SK-N-SH (cell line): Measurements from ENCODE around the gene CTSH. TPM values are rescaled to one million over a fixed set of nuclear protein-coding genes. Genes with fewer than 3 reads are reported as not detected.

Experiments
- CTCF ChIA-PET: fragments of 300-600, 350-600 bp; formaldehyde crosslinking; extraction: SDS; loops from one replicate; lab custom pipeline; 2021; lab: Yijun Ruan, JAX
- POLR2A ChIA-PET: fragments of 350-600 bp; sonication (Branson Sonifier 250); formaldehyde crosslinking; extraction: SDS; loops from one replicate; lab custom pipeline; 2020; ENCODE audit warnings: antibody characterized with exemption, inconsistent platforms; lab: Yijun Ruan, JAX
- DNase-seq: peaks from one replicate; pipeline ENCODE4 v3.0.0; 2012
- H2AFZ ChIP-seq: fragments of 200-600 bp; sonication (generic); 2 replicates; pipeline ENCODE4 v1.8.1; 2016; ENCODE audit warnings: antibody characterized with exemption, mild to moderate bottlenecking, low read depth
- H3F3A ChIP-seq: fragments of 200-600 bp; sonication (generic); replicated peaks from 2 replicates; pipeline ENCODE3; 2016; ENCODE audit warnings: antibody characterized with exemption, mild to moderate bottlenecking; ENCODE audit not compliant: insufficient read depth
- H3K27ac ChIP-seq, 2 experiments: fragments of 200-500 bp in 1 of 2; fragments of 200-600 bp in 1 of 2; sonication (Bioruptor generic) in 1 of 2; sonication (generic), shearing (Covaris generic) in 1 of 2; 2 replicates each; pipeline versions ENCODE4 v1.5.1 to v1.6.1; 2014 to 2016; ENCODE audit warnings: low read depth in 2 of 2, inconsistent platforms in 1 of 2, low read length in 1 of 2, mild to moderate bottlenecking in 1 of 2, mixed read lengths in 1 of 2
- H3K27me3 ChIP-seq: fragments of 200-600 bp; sonication (generic), shearing (Covaris generic); 2 replicates; pipeline ENCODE4 v1.6.1; 2016; ENCODE audit warnings: mixed run types; ENCODE audit not compliant: insufficient read depth
- H3K36me3 ChIP-seq, 2 experiments: fragments of 200-500 bp in 1 of 2; fragments of 200-600 bp in 1 of 2; sonication (Bioruptor generic) in 1 of 2; sonication (generic) in 1 of 2; replicated peaks in 1 of 2; 2 replicates each; pipeline versions ENCODE3 to v1.5.1; 2014 to 2016; ENCODE audit warnings: low read length in 1 of 2, mild to moderate bottlenecking in 1 of 2; ENCODE audit not compliant: insufficient read depth in 2 of 2, control insufficient read depth in 1 of 2
- H3K4me1 ChIP-seq, 2 experiments: fragments of 200-500 bp in 1 of 2; fragments of 200-600 bp in 1 of 2; sonication (Bioruptor generic) in 1 of 2; sonication (generic), shearing (Covaris generic) in 1 of 2; 2 replicates each; pipeline versions ENCODE4 v1.5.1 to v1.6.1; 2014 to 2016; ENCODE audit warnings: low read depth in 1 of 2, low read length in 1 of 2, mixed run types in 1 of 2; ENCODE audit not compliant: insufficient read depth in 2 of 2, control insufficient read depth in 1 of 2
- H3K4me2 ChIP-seq: fragments of 200-600 bp; sonication (generic), shearing (Covaris generic); 2 replicates; pipeline ENCODE4 v1.6.1; 2017; ENCODE audit warnings: mixed run types
- H3K4me3 ChIP-seq, 2 experiments: fragments of 200-500 bp in 1 of 2; fragments of 200-600 bp in 1 of 2; sonication (Bioruptor generic) in 1 of 2; sonication (generic), shearing (Covaris generic) in 1 of 2; 2 replicates each; pipeline versions ENCODE4 v1.5.1 to v1.8.1; 2014 to 2016; ENCODE audit warnings: low read depth in 2 of 2, inconsistent platforms in 1 of 2, low read length in 1 of 2, mild to moderate bottlenecking in 1 of 2, mixed read lengths in 1 of 2, moderate library complexity in 1 of 2
- H3K79me2 ChIP-seq: fragments of 200-600 bp; sonication (generic); 2 replicates; pipeline ENCODE4 v1.8.1; 2017; ENCODE audit warnings: mild to moderate bottlenecking; ENCODE audit not compliant: insufficient read depth
- H3K9ac ChIP-seq: fragments of 200-600 bp; sonication (generic); 2 replicates; pipeline ENCODE4 v1.6.1; 2017; ENCODE audit warnings: mixed run types
- H3K9me2 ChIP-seq: fragments of 200-600 bp; sonication (generic); 2 replicates; pipeline ENCODE4 v1.6.1; 2017; ENCODE audit warnings: mixed run types
- H3K9me3 ChIP-seq: fragments of 200-600 bp; sonication (generic); 2 replicates; pipeline ENCODE4 v1.6.1; 2017; ENCODE audit warnings: mixed run types, mild to moderate bottlenecking, moderate library complexity
- H4K20me1 ChIP-seq: fragments of 200-600 bp; sonication (generic); 2 replicates; pipeline ENCODE4 v1.6.1; 2017; ENCODE audit warnings: mild to moderate bottlenecking, mixed run types; ENCODE audit not compliant: insufficient read depth
- CHD2 ChIP-seq: fragments of 150-350 bp; IDR thresholded peaks from 2 replicates; pipeline ENCODE4 v1.6.1; 2018; ENCODE audit warnings: low read length; ENCODE audit not compliant: partially characterized antibody
- ELF1 ChIP-seq: IDR thresholded peaks from 2 replicates; pipeline ENCODE4 v1.4.0; 2012
- EZH2phosphoT487 ChIP-seq: fragments of 200-600 bp; sonication (generic); IDR thresholded peaks from 2 replicates; pipeline ENCODE4 v1.6.1; 2017; ENCODE audit warnings: low read depth, mixed run types, mild to moderate bottlenecking, antibody characterized with exemption, moderate library complexity, borderline replicate concordance
- GATA2 ChIP-seq: sonication (generic); formaldehyde crosslinking; IDR thresholded peaks from 2 replicates; pipeline ENCODE4 v1.5.0; 2020; ENCODE audit warnings: mild to moderate bottlenecking, missing genetic modification reagents
- NFIC ChIP-seq: IDR thresholded peaks from 2 replicates; pipeline ENCODE4 v1.4.0; 2012; ENCODE audit warnings: borderline replicate concordance
- NRF1 ChIP-seq: IDR thresholded peaks from 2 replicates; pipeline ENCODE4 v1.6.1; 2012; ENCODE audit warnings: low read depth, mild to moderate bottlenecking, low read length
- RFX5 ChIP-seq: IDR thresholded peaks from 2 replicates; pipeline ENCODE4 v1.6.1; 2012; ENCODE audit warnings: mild to moderate bottlenecking, improper control_type of control experiment, low read length
- RXRA ChIP-seq: IDR thresholded peaks from 2 replicates; pipeline ENCODE4 v1.4.0; 2012; ENCODE audit warnings: low read depth, mild to moderate bottlenecking, borderline replicate concordance
- SIN3A ChIP-seq: IDR thresholded peaks from 2 replicates; pipeline ENCODE4 v1.6.1; 2012; ENCODE audit warnings: low read depth, mild to moderate bottlenecking, low read length, moderate library complexity, borderline replicate concordance
- SMC3 ChIP-seq: IDR thresholded peaks from 2 replicates; pipeline ENCODE4 v1.6.1; 2012; ENCODE audit warnings: low read depth, low read length, improper control_type of control experiment
- TCF12 ChIP-seq: IDR thresholded peaks from 2 replicates; pipeline ENCODE4 v1.4.0; 2012
- WGBS: methylation state at CpG from one replicate; pipeline ENCODE4 v1.1.6; 2017; ENCODE audit warnings: low lambda C conversion rate; 5-methylcytosine and 5-hydroxymethylcytosine counted together
- polyA plus RNA-seq, 3 experiments: library from polyadenylated mRNA; depleted of rRNA; stranded (reverse); fragments of >200 nt; gene quantifications; 2 replicates each; pipeline ENCODE4 v1.2.3, GENCODE V29; 2012
- TF ChIP-seq, protein P1 (sequence below): IDR thresholded peaks from 2 replicates; pipeline ENCODE4 v1.4.0; 2012; ENCODE audit warnings: low read depth, borderline replicate concordance
- TF ChIP-seq, protein P2 (sequence below): fragments of 200-600 bp; sonication (generic); IDR thresholded peaks from 2 replicates; pipeline ENCODE4 v1.6.1; 2017; ENCODE audit warnings: antibody characterized with exemption, mild to moderate bottlenecking, moderate library complexity
- TF ChIP-seq, protein P3 (sequence below): IDR thresholded peaks from 2 replicates; pipeline ENCODE4 v1.4.0; 2012; ENCODE audit warnings: low read depth, borderline replicate concordance
- TF ChIP-seq, protein P4 (sequence below): fragments of 150-350 bp; IDR thresholded peaks from 2 replicates; pipeline ENCODE4 v1.6.1; 2016; ENCODE audit warnings: mild to moderate bottlenecking, low read depth, low read length

CTSH gene
- polyA plus RNA-seq, 1 of the 3 experiments (the other 2 are of a cell fraction), result 22.7 TPM

DNA sequence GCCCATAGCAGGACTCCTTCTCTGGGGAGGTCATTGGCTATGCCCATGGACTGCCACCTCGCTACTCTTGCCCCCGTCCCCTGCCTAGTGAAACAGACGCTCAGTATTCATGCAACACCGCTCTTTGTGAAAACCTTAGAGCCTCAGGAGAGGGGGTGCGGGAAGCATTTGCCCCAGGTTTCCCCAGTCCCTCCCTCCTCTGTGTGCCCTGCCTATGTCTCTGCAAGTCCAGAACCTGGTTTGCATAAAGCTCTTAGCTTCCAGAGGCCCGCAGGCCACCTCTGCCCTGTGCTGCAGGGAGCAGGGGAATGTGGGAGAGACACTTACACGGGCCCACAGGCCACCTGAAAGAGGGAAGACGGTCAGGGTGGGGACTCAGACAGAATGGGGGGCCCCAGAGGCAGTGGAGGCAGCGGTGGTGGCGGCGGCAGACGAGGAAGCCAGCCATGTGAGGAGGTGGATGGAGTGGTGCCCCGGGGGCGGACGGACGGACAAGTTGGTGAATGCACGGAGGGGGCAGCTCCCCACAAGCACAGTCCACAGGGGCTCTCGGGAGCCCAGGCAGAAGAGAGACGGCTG is 33.8 kb upstream of the CTSH start:
- H3K36me3 ChIP-seq, result no peaks in the 10 kb centered on the region
- DNase-seq, result no peak
- no peak overlapping the region for H2AFZ ChIP-seq
- H4K20me1 ChIP-seq, result no peaks in the 10 kb centered on the region
- H3K4me2 ChIP-seq, result no peak overlapping the region
- no peaks in the 10 kb centered on the region for H3K9me3 ChIP-seq
- POLR2A ChIA-PET, result no interaction called here
- H3K79me2 ChIP-seq, result no peaks in the 10 kb centered on the region
- no peak overlapping the region for H3K27ac ChIP-seq
- H3K9me2 ChIP-seq, result no peaks in the 10 kb centered on the region
- H3F3A ChIP-seq, result no peaks in the 10 kb centered on the region
- CTCF ChIA-PET, result interaction anchor here (0.7 to 8.2 kb wide), 13 partner anchors 10 to 239 kb away, joined by 3 to 79 read pairs (median 5); no protein-coding TSS in a partner anchor
- no peaks in the 10 kb centered on the region for H3K27me3 ChIP-seq
- peaks cover 0 to 6% of the 10 kb centered on the region in 2 experiments; a peak in 1 of 4 replicates for H3K4me1 ChIP-seq
- no peak overlapping the region for H3K4me3 ChIP-seq
- TF ChIP-seq CHD2 (no peak), EZH2phosphoT487 (no peak), SIN3A (no peak), SMC3 (no peak), NFIC (no peak), RFX5 (no peak), TCF12 (no peak), NRF1 (no peak), ELF1 (no peak), GATA2 (no peak), RXRA (no peak)
- TF ChIP-seq, protein P1, sequence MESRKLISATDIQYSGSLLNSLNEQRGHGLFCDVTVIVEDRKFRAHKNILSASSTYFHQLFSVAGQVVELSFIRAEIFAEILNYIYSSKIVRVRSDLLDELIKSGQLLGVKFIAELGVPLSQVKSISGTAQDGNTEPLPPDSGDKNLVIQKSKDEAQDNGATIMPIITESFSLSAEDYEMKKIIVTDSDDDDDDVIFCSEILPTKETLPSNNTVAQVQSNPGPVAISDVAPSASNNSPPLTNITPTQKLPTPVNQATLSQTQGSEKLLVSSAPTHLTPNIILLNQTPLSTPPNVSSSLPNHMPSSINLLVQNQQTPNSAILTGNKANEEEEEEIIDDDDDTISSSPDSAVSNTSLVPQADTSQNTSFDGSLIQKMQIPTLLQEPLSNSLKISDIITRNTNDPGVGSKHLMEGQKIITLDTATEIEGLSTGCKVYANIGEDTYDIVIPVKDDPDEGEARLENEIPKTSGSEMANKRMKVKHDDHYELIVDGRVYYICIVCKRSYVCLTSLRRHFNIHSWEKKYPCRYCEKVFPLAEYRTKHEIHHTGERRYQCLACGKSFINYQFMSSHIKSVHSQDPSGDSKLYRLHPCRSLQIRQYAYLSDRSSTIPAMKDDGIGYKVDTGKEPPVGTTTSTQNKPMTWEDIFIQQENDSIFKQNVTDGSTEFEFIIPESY, result no peak
- TF ChIP-seq, protein P2, sequence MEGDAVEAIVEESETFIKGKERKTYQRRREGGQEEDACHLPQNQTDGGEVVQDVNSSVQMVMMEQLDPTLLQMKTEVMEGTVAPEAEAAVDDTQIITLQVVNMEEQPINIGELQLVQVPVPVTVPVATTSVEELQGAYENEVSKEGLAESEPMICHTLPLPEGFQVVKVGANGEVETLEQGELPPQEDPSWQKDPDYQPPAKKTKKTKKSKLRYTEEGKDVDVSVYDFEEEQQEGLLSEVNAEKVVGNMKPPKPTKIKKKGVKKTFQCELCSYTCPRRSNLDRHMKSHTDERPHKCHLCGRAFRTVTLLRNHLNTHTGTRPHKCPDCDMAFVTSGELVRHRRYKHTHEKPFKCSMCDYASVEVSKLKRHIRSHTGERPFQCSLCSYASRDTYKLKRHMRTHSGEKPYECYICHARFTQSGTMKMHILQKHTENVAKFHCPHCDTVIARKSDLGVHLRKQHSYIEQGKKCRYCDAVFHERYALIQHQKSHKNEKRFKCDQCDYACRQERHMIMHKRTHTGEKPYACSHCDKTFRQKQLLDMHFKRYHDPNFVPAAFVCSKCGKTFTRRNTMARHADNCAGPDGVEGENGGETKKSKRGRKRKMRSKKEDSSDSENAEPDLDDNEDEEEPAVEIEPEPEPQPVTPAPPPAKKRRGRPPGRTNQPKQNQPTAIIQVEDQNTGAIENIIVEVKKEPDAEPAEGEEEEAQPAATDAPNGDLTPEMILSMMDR, result no peak
- TF ChIP-seq, protein P3, sequence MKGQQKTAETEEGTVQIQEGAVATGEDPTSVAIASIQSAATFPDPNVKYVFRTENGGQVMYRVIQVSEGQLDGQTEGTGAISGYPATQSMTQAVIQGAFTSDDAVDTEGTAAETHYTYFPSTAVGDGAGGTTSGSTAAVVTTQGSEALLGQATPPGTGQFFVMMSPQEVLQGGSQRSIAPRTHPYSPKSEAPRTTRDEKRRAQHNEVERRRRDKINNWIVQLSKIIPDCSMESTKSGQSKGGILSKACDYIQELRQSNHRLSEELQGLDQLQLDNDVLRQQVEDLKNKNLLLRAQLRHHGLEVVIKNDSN, result no peak
- TF ChIP-seq, protein P4, sequence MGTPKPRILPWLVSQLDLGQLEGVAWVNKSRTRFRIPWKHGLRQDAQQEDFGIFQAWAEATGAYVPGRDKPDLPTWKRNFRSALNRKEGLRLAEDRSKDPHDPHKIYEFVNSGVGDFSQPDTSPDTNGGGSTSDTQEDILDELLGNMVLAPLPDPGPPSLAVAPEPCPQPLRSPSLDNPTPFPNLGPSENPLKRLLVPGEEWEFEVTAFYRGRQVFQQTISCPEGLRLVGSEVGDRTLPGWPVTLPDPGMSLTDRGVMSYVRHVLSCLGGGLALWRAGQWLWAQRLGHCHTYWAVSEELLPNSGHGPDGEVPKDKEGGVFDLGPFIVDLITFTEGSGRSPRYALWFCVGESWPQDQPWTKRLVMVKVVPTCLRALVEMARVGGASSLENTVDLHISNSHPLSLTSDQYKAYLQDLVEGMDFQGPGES, result no peak
- 86% methylated on average over 12 of the region's 19 CpGs for WGBS
- no peak overlapping the region for H3K9ac ChIP-seq
